Bone marrow (tissue), 2 donors: ENCODE data around the gene ADCK1.
A peak's percentile ranks its signal among the peaks of the same experiment; 100 is the strongest.
"Not testable (repeated sequence)": the region's sequence is repeated elsewhere in the genome, so short reads cannot be mapped to it uniquely, and the experiment has no call there.

ENCODE experiments used
- DNase-seq, 2 donors: peaks; one replicate each; lab custom pipeline; 2025; lab: John Stamatoyannopoulos, UW

Gene ADCK1

GRCh38 chr14:77809011-77809410, 9.1 kb downstream of the ADCK1 start:
- DNase-seq: no peak

- no peak for DNase-seq
Measured at GRCh38 chr14:77812028-77812427, 12.1 kb downstream of the ADCK1 start.

GRCh38 chr14:77812682-77813081, 12.8 kb downstream of the ADCK1 start:
- DNase-seq: not testable (repeated sequence)

- DNase-seq: no peak
Measured at GRCh38 chr14:77822307-77822706, 22.4 kb downstream of the ADCK1 start.

GRCh38 chr14:77822741-77823140, 22.8 kb downstream of the ADCK1 start:
- no peak for DNase-seq

- DNase-seq: no peak
Measured at GRCh38 chr14:77823378-77823777, 23.5 kb downstream of the ADCK1 start.

GRCh38 chr14:77825895-77826519, 26.1 kb downstream of the ADCK1 start:
- no peak for DNase-seq

GRCh38 chr14:77830692-77831091, 30.8 kb downstream of the ADCK1 start:
- DNase-seq: no peak

- no peak for DNase-seq
Measured at GRCh38 chr14:77832297-77832696, 32.4 kb downstream of the ADCK1 start.

- DNase-seq: no peak
Measured at GRCh38 chr14:77837926-77838325, 38.0 kb downstream of the ADCK1 start.

- DNase-seq: no peak
Measured at GRCh38 chr14:77838831-77839511, 39.1 kb downstream of the ADCK1 start.

GRCh38 chr14:77843195-77843594, 43.3 kb downstream of the ADCK1 start:
- no peak for DNase-seq

GRCh38 chr14:77843651-77844050, 43.7 kb downstream of the ADCK1 start:
- no peak for DNase-seq

GRCh38 chr14:77844802-77845201, 44.9 kb downstream of the ADCK1 start:
- DNase-seq: no peak

- no peak for DNase-seq
Measured at GRCh38 chr14:77848031-77848430, 48.1 kb downstream of the ADCK1 start.

GRCh38 chr14:77849711-77850110, 49.8 kb downstream of the ADCK1 start:
- DNase-seq: no peak

GRCh38 chr14:77853919-77854318, 54.0 kb downstream of the ADCK1 start:
- DNase-seq: no peak

- DNase-seq: no peak
Measured at GRCh38 chr14:77856941-77857340, 57.0 kb downstream of the ADCK1 start.

- no peak for DNase-seq
Measured at GRCh38 chr14:77859934-77860570, 60.1 kb downstream of the ADCK1 start.

- DNase-seq: no peak
Measured at GRCh38 chr14:77861201-77861600, 61.3 kb downstream of the ADCK1 start.

- peak; percentile 1 to 49 for DNase-seq
Measured at GRCh38 chr14:77862154-77862786, 62.4 kb downstream of the ADCK1 start.

GRCh38 chr14:77864085-77864484, 64.2 kb downstream of the ADCK1 start:
- DNase-seq: no peak

GRCh38 chr14:77864580-77864979, 64.7 kb downstream of the ADCK1 start:
- DNase-seq: no peak
